ENCODE data around the gene GPR162.

GRCh38 chr12:6843118-6843902 is 21.7 kb downstream of the GPR162 start:
- TF ChIP-seq CTCF (conservative IDR thresholded peaks at IDR 0.05; ENCODE audit: low read depth, low read length) (no peak; the same call in 1 of the 2 replicates), EZH2 (IDR thresholded peaks at IDR 0.05; ENCODE audit: borderline replicate concordance, low read depth, low read length, poor library complexity, severe bottlenecking) (no peak)

Data from A673 (cell line).